ENCODE data around the gene MGAT5.

MGAT5 gene

DNA sequence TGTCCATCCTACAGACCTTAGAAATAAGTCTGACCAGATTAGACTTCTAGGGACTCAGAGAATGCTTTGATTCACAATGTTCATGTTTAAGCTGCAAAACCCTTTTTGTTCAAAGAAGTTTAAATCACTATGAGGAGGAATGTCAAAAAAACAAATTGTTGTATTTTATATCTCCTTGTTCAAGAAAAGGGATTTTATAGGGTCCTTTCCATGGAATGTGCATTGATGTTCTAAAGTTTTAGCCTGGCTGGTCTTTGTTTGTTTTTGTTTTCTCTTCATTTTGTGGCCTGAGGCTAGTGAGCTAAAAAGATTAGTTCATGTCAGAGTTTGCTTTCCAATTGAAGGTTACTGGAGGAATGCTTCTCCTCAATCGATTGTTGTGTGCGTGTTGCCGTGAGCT lies 77.2 kb downstream of the MGAT5 start:
- DNase-seq (ENCODE audit: low read depth in 2 of 3, low spot score in 1 of 3): no peak

DNA sequence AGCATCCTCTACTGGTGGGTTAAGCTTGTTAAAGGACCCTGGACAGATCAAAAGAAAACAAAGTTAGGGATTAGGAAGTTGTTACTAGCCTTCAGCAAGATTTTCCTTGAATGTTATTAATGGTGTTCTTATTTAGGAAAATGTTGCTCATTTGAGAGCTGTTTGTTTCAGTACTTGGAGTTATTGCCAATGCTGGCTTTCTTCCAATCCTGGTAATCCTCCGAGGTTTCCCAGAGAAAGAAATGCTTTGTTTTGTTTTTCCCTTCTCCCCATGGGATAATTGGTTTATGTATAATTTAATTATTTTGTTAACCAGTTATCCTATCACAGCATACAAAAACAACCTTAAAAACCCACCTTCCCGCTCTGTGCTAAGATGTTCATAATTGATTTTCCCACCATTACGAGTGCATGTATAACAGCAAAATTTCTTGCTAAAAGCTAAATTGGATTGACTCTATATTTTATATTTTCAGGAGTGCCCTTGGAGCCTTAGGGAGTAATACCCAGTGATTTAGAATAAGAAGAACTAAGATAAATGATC lies 79.8 kb downstream of the MGAT5 start:
- no peak for DNase-seq (ENCODE audit: low read depth in 2 of 3, low spot score in 1 of 3)

DNA sequence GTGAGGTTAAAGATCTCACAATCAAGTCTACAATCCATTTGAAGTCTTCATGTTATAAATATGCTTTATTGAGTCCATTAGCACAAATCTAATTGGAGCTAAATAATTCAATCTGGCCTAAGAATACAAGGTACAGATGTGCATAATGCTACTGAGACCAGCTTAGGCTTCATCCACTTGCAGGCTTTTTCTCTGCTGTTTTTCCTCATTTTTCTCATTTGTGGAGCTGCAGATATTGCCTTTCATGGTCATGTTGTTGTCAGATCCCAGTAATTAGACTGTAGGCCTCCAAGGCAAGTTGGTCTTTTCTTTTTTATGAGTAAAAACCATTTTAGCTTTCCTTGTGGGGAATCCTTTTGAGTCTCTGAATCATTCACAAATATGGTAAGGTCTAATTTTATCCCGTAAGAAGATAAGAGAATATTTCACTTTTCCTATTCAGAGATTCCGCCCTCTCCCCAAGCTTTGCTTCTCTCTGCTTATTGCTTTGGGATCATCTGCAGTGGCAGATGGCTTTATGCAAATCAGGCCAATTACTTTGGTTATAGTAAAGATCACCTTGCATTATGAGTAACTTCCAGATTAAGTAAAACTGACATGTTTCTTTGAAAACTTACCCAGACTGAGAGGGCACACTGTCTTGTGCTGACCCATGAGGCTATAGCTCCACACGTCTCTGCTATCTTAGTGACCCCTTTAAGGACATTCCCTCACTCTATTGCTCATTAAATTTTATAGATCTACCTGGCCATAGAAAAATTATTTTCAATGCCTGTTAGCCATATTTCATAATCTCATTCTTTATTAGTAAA lies 80.9 kb downstream of the MGAT5 start:
- DNase-seq (ENCODE audit: low read depth in 2 of 3, low spot score in 1 of 3): no peak

DNA sequence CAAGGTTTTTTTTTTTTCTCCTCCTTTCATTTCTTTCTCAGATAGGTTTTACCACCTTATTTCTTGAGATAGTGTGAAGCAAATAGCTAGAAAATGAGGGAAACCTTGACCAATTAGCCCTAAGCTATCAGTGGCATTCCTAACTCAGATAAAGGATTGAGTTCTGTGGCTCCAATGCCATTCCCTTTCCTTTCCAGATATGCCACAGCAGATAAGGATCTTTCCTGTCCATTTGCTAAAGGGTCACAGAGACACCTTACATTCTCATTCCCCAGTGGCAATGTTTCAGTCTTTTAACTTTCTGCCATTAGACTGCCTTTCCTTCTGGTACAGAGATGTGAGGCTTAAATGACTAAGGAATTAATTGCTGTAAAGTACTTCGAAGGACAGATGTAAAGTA lies 81.7 kb downstream of the MGAT5 start:
- no peak for DNase-seq (ENCODE audit: low read depth in 2 of 3, low spot score in 1 of 3)

DNA sequence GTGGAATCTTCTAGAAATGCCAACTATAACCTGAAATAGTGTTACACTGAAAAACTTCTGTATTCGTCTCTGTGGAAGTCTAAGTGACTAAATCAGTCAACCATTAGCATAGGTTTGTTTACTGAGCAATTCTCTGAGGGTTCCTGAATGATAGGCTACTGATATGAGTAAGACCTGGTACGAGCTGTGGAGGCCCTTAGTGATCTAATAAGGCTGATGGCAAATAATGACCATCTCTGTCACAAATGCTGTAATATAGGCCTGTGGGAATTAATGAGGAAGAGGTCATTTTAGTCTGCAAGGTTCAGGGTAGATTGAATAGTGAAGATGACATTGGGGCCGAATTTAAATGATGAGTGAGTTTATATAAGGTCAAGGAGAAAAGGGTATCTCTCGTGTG lies 82.5 kb downstream of the MGAT5 start:
- no peak for DNase-seq (ENCODE audit: low read depth in 2 of 3, low spot score in 1 of 3)

DNA sequence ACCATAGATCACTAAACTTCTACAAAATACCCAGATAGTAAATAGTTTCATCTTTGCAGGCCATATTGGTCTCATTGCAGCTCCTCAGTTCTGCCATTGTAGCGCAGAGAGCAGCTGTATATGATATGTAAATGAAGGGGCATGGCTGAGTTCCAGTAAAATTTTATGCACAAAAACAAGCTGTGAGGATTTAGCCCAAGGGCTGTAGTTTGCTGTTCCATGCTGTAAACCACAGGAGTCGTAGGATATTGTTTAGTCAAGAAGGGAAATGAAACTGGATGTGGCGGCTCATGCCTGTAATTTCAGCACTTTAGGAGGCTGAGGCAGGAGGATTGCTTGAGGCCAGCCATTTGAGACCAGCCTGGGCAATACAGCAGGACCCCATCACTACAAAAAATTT lies 83.0 kb downstream of the MGAT5 start:
- DNase-seq (ENCODE audit: low read depth in 2 of 3, low spot score in 1 of 3): no peak

DNA sequence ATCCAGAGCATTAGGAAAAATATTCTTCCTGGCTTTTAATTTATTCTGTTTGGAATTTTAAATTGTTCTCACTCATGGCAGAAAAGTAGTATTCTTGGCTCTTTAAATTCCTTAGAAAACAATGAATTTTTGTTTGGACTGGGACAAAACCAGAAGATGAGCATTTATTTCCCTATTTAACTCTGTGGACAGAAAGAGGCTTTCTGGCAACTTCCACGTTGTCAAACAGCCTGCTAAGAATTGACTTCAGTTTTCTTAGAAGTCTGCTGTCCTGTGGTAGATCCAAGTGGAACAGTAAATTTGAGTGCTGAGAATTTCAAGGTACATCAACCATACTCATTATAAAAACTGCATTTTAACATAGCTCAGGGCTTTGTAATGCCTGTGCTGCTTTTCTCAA lies 83.8 kb downstream of the MGAT5 start:
- no peak for DNase-seq (ENCODE audit: low read depth in 2 of 3, low spot score in 1 of 3)

DNA sequence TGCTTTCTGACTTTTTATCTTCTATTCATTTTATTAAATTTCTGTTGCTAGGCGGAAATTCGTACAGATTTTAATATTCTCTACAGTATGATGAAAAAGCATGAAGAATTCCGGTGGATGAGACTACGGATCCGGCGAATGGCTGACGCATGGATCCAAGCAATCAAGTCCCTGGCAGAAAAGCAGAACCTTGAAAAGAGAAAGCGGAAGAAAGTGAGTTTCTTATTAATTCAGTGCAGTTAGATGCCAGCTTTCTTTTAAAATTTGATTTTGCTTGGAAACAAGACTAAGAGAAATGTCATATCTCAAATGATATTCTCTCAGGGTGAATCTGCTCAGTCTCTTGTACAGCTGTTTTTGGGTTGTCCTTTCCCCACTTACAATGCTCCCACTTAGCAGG lies 84.3 kb downstream of the MGAT5 start:
- no peak for DNase-seq (ENCODE audit: low read depth in 2 of 3, low spot score in 1 of 3)

DNA sequence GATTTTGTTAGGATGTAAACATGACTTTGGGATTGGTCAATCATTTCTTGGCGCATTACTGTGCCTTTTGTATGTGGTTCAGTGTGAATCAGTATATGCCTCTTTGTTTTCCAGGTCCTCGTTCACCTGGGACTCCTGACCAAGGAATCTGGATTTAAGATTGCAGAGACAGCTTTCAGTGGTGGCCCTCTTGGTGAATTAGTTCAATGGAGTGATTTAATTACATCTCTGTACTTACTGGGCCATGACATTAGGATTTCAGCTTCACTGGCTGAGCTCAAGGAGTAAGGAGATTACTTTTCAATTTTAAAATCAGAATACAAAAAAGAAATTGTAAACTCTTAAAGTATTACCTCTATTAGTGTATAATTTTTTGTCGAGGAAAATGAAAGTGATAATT lies 87.6 kb downstream of the MGAT5 start:
- DNase-seq (ENCODE audit: low read depth in 2 of 3, low spot score in 1 of 3): no peak

DNA sequence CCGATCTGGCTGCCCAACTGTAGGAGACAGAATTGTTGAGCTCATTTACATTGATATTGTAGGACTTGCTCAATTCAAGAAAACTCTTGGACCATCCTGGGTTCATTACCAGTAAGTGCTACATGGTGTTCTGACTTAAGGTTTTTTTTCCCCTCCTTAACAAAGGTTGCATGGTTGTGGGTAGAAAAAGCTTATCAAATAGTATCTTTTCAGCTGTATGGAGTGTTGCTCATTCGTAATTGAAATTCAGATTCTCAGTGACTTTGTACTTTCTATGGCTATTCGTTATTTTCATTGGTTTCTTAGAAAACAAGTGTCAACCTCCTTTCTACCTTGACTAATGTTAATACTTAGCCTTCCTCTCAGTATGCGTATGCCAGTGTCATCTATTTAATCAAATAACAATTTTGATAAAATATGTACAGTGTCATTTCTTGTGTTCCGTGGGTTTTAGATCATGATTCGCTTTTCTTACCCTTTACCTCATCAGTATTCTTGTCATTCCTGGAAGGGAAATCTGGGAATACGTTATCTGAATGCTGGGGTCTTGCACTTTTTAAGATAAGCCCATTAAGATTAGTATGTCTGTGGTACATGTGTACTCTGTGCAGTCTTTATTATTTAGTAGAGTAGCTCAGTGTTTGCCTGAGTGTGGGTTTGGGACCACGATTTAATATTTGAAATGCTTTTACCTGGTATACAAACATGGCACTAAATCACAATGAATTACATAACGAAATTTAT lies 91.3 kb downstream of the MGAT5 start:
- no peak for DNase-seq (ENCODE audit: low read depth in 2 of 3, low spot score in 1 of 3)

DNA sequence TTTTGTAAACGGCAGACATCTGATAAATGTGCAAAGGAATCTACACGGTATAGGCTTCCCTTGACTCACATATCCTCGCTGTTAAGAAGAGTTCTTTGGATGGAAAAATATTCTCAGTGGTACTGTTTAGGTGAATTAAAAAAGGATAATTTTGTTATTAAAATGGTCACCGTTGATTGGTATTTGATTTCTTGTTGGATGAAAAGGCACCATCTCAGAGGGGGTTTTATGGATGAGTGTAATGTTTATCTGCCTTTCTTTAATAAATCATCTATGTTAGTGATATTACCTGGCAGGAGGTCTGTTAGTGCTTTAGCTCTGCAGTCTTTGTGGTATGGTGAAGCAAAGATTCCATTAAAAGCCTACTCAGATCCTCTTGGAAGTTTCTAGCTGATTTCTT lies 92.3 kb downstream of the MGAT5 start:
- no peak for DNase-seq (ENCODE audit: low read depth in 2 of 3, low spot score in 1 of 3)

DNA sequence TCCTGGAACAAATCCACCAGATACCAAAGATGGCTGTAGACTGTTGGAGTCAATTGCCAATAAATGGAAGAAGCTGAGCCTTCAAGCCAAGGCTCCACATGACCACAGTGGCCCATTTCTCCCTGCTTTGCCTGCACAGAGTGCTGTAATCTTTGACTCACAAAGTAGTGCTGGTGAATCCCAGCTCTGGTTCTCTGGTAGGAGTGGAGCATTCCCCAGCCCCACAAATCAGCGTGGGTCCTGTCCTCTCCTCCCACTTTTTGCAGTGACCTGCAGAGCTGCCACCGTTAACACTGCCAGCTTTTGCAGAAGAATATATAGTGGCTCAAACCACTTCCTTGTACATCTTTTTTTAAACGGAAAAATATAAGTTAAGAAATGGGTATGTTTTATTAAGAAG lies 93.9 kb downstream of the MGAT5 start:
- no peak for DNase-seq (ENCODE audit: low read depth in 2 of 3, low spot score in 1 of 3)

DNA sequence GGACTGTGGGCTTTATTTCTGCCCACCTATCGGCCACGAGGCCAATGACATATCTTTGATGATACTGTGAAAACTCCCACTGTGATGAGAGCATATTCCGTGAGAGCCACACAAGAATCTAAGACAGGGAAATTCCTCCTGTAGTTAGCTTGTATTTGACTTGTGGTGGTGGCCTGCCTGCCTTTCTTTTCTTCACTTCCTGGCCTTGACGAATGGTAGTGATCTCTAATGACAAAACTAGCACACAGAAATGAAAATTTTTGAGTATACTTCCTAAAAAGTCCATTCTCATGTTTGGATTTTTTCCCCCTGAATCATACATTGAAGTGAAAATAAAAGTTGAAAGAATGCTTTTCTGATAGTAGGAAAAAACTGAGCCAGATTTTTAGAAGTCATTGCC lies 94.4 kb downstream of the MGAT5 start:
- no peak for DNase-seq (ENCODE audit: low read depth in 2 of 3, low spot score in 1 of 3)

DNA sequence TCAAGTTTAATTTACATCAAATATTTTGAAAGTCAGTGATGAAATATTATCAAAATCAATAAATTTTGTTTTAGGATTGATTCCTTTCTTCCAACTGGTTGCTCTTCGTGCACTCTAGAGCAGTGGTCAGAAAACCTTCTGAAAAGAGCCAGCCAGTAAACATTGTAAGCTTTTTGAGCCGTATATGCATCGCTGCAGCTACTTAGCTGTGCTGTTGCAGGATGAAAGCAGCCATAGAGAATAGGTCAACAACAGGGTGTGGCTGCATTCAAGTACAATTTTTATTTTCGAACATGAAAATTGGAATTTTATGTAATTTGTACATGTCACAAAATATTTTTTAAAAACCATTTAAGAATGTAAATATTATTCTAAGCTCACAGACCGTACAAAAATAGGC lies 94.9 kb downstream of the MGAT5 start:
- no peak for DNase-seq (ENCODE audit: low read depth in 2 of 3, low spot score in 1 of 3)

DNA sequence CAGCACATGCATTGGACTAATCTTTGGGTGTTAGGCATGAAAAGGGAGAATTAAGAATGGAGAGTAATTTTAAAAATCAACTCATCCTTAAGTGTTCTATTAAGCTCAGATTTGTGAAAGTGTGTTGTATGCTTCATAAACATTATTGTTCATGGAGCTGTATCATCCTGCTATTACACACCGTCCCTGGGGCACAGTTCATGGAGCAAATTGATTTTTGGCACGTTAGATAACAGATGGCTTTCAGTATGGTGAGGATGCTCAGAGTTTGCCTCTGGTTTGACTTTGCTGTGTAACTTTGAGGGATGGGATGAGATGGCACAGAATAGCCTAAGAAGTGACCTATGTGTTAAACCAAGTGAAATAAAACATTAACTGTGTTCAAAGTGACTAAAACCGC lies 97.1 kb downstream of the MGAT5 start:
- DNase-seq (ENCODE audit: low read depth in 2 of 3, low spot score in 1 of 3): no peak

DNA sequence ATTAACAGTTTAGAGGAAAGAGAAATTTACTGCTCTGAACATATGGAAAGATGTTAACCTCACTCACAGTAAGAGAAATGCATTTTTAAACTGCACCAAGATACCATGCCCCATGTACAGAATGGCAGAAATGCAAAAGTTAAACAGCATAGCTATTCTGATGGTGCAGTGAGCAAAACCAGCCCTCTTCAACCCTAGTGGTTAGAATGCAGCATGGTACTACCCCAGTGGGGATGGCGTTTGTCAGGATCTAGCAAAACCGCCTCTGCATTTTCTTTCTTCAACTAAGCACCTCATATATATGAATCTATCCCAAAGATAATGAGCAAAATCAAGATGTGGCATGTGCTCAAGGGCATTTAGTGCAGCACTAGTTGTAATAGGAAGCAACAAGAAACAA lies 98.0 kb downstream of the MGAT5 start:
- DNase-seq (ENCODE audit: low read depth in 2 of 3, low spot score in 1 of 3): no peak

DNA sequence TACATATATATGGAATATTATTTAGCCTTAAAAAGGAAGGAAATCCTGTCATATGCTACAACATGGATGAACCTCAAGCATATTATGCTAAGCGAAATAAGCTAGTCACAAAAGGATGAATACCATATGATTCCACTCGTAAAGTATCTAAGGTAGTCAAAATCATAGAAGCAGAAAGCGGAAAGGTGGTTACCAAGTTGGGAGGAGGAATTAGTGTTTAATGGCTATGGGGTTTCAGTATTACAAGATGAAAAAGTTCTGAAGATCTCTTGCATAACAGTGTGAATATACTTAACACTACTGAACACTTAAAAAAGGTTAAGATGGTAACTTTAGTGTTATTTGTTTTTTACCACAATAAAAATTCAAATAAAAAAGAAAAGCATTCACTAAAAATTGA lies 99.0 kb downstream of the MGAT5 start:
- no peak for DNase-seq (ENCODE audit: low read depth in 2 of 3, low spot score in 1 of 3)

DNA sequence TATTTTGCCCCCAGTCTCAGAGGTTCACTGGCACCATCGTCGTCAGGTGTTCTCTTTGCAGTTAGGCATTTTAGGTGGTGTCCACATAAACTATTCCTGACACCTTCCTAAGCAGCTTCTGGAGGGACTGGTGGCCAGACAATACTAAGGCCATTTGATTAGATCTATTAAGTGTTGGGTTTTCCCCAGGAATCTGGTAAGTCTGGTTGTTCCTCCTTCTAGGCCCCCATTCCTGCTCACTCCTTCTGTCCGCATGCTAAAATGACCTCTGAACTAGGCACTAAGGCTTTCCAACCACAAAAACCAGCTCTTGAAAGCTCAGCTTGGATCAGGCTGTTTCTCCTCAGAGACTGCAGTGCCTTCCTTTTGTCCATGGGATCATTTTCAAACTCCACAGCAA lies 100.7 kb downstream of the MGAT5 start:
- no peak for DNase-seq (ENCODE audit: low read depth in 2 of 3, low spot score in 1 of 3)

DNA sequence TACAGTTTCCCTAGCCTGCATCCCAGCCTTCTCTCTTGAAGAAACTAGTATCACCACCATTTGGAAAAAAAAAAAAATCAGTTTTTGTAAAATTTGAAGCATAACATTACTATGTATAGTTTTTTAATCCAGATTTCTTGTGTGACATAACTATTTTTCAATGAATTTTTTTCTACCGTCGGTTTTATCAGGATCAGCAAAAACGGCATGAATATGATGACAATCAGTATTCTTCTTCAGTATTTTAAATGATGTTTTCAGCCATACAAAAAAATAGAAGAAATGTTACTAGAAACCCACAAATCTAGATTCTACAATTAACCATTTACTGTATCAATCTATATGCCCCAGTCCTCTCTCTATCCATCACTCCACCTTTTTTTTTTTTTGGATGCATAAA lies 103.9 kb downstream of the MGAT5 start:
- DNase-seq (ENCODE audit: low read depth in 2 of 3, low spot score in 1 of 3): no peak

DNA sequence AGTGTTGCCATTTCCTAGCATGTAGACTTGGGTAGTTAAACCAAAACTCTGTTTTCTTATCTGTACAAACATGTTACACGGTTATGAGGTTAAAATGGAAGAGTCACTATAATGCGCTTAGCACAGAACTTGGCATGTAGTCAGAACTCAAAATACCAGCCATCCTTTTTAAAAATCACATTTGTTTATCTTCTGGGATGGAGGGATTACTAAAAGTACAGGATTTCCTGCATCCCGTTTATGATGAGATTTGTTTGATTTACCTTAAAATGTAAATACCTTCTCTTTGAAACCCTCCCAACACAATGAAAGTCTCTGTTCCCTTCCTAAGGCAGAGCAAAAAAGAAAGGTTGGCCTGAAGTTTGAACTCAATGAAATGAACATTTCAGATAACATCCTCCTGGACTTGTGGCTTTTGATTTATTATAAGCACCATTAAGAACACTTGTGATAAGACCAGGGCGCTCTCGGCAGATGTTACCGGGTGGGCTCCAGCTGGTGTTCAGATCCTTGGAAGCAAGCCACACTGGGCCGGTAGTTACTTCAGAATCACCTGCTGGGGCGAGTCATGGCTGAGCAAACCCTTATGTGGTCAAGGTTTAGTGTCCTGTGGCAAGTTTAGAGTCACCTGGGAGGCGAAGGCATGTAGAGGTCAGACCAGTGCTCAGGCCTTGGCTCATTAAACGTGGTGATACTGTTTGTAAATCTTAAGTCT lies 105.7 kb downstream of the MGAT5 start:
- no peak for DNase-seq (ENCODE audit: low read depth in 2 of 3, low spot score in 1 of 3)

DNA sequence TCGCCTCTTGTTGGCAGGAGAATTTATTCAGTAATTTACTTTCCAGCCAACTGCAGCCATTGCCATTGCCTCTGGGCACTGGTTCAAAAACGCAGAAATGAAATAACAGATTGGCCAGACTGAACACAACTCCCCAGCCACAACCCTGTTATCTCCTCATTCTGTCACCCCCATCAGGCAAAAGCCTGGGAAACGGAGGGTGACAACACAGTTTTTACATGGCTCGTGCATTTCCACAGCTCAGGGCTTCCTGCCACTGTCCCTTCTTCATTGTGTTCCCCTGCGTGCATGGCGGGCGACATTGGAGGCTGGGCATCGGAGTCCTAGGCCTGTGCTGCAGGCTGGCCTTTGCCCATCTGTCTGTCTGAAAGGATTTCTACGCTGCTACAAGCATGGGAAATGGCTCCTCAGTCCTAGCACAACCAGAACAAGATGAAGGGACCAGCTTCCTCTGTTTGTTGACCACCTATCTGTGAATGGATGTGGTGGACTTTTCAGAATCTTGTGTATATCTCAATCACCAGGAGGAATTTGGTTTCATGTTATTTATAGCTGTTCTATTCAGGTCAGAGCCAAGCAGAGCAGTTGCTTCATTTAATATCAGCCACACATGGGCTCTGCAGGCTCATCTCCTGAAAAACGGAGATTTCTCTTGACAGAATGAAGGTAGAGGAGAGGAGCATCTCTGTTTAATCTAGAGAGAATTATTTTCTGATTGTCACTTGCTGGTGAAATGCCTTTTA lies 107.0 kb downstream of the MGAT5 start:
- no peak for DNase-seq (ENCODE audit: low read depth in 2 of 3, low spot score in 1 of 3)
